Adrenal gland (tissue), 12 donors: ENCODE data around the gene SH3BP1. TPM values are rescaled to one million over a fixed set of nuclear protein-coding genes. Genes with fewer than 3 reads are reported as not detected.
A peak's percentile ranks its signal among the peaks of the same experiment; 100 is the strongest.

Source experiments
- DNase-seq, 7 donors: peaks; one replicate each; pipeline ENCODE4 v3.0.0-alpha.2; 2019 to 2020
- H3K27ac ChIP-seq, 5 donors: fragments of 200-600 bp; sonication (generic) in 4 of 5; 1 replicate in 3 of 5; 2 replicates in 2 of 5; pipeline versions ENCODE4 v1.5.1 to v1.8.0; 2016 to 2020; ENCODE audit warnings: mild to moderate bottlenecking in 1 of 5
- H3K27me3 ChIP-seq: fragments of 200-600 bp; 2 replicates; pipeline ENCODE4 v1.8.0; 2021
- H3K36me3 ChIP-seq, 2 donors: fragments of 200-600 bp; replicated peaks in 1 of 2; 1 replicate in 1 of 2; 2 replicates in 1 of 2; pipeline versions ENCODE4 v1.5.1 to v1.8.0; 2018 to 2022
- H3K4me1 ChIP-seq, 2 donors: fragments of 200-600 bp; replicated peaks in 1 of 2; 1 replicate in 1 of 2; 2 replicates in 1 of 2; pipeline versions ENCODE4 v1.5.1 to v1.8.0; 2018 to 2021
- H3K4me3 ChIP-seq, 4 donors: fragments of 200-600 bp; sonication (generic) in 3 of 4; one replicate each; pipeline ENCODE4 v1.5.1; 2016 to 2018
- H3K9me3 ChIP-seq, 3 donors: fragments of 200-600 bp; sonication (generic) in 1 of 3; replicated peaks in 1 of 3; 1 replicate in 2 of 3; 2 replicates in 1 of 3; pipeline versions ENCODE4 v1.5.1 to v1.8.0; 2016 to 2021
- POLR2A ChIP-seq, 2 donors: fragments of 450-650 bp; IDR thresholded peaks; one replicate each; pipeline ENCODE4 v1.6.1; 2017; ENCODE audit warnings: antibody characterized with exemption in 2 of 2, mild to moderate bottlenecking in 2 of 2, moderate library complexity in 1 of 2
- WGBS, 4 donors: extraction: QIAGEN DNeasy Blood & Tissue Kit in 2 of 4; methylation state at CpG; one replicate each; pipeline versions ENCODE4 v1.1.5 to v1.1.7; 2013 to 2017; 5-methylcytosine and 5-hydroxymethylcytosine counted together
- intact Hi-C, 2 donors: fragments of 100-400 bp; cut with DNase I; formaldehyde crosslinking; loops; one replicate each; pipeline versions ENCODE4 v1.14.1 to v1.15.0; 2022 to 2023
- polyA plus RNA-seq, 3 donors: library from polyadenylated mRNA; stranded (reverse); fragments of 200-250 nt in 2 of 3; fragments of 350-450 nt in 1 of 3; fragmentation: Illumina TruSeq in 1 of 3; extraction: RNeasy Lipid Tissue Mini Kit (QIAGEN cat#74804) in 1 of 3; gene quantifications; one replicate each; pipeline ENCODE4 v1.2.3, GENCODE V29; 2013 to 2014
- total RNA-seq, 9 donors: library from RNA; depleted of rRNA in 4 of 9; stranded (reverse); fragments of >200 nt in 4 of 9; fragments of 120-200 nt in 1 of 9; fragmentation: NEBNext Ultra II Directional in 1 of 9; extraction: Animal tissue kit (Norgen Biotek cat#: 25700) in 1 of 9; gene quantifications; one replicate each; pipeline versions ENCODE4 v1.1.0 to v1.2.4, GENCODE V29; 2013 to 2023
- TF ChIP-seq, protein P1 (sequence below), 6 experiments: fragments of 450-650 bp in 4 of 6; fragments of 200-600 bp in 2 of 6; sonication (generic) in 1 of 6; IDR thresholded peaks; 1 replicate in 5 of 6; 2 replicates in 1 of 6; pipeline versions ENCODE4 v1.5.1 to v1.8.0; 2016 to 2021; ENCODE audit warnings: antibody characterized with exemption in 6 of 6, mild to moderate bottlenecking in 2 of 6, moderate library complexity in 1 of 6
- donor health status: healthy with polysubstance abuse.
- donor health status: Bipolar disorder and iron deficiency.
- donor health status: DM: yes; HTN: yes; CAD: no.
- donor health status: DM: no; HTN: no; CAD: no.
- donor health status: DM: no; HTN: no; CAD: no.
- donor health status: DM: yes; HTN: yes; CAD: no.

SH3BP1 gene
- total and polyA plus RNA-seq, 12 donors: 2.4 to 27.3 (median 10.1) TPM

DNA sequence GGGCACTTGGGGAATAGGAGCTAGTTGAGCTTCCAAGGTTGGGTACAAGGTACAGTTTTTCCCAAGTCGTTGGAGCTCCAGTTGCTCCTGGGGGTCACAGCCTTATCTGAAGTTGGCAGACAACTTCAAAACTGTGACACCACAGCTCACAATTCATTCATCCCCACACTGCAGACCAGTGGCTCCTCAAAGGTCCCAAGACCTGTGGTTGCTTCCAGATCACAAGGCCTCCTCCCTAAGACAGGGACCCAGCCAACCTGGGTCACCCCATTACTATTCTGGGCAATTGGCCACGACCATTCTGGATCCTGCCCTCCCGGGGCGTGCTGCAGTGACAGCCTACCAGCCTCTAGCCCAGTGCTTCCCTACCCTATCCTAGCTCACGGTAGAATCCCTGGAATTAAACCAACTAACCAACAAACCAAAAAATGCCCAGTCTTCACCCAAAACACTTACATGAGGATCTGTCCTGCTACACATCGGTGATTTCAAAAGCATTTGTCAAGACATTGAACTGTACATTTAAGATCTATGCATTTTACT lies 18.2 kb downstream of the SH3BP1 start:
- Histone ChIP-seq H3K9me3 (no peaks in the 10 kb centered on the region), H3K27me3 (no peaks in the 10 kb centered on the region), H3K4me3 (peak overlapping the region in 2 of 4 donors; percentile 16 to 50), H3K36me3 (peaks cover 0 to 9% of the 10 kb centered on the region in 2 donors), H3K4me1 (peaks cover 31 to 41% of the 10 kb centered on the region in 2 donors), H3K27ac (peak overlapping the region in 4 of 5 donors; percentile 41 to 88 (median 75))
- peak in 2 of 7 donors; percentile 44 to 46 for DNase-seq
- intact Hi-C loops: no loop called here
- WGBS, 4 donors: 5 to 11% (median 8%) methylated on average over 5 to 6 of the region's 6 CpGs
- TF ChIP-seq, protein P1, sequence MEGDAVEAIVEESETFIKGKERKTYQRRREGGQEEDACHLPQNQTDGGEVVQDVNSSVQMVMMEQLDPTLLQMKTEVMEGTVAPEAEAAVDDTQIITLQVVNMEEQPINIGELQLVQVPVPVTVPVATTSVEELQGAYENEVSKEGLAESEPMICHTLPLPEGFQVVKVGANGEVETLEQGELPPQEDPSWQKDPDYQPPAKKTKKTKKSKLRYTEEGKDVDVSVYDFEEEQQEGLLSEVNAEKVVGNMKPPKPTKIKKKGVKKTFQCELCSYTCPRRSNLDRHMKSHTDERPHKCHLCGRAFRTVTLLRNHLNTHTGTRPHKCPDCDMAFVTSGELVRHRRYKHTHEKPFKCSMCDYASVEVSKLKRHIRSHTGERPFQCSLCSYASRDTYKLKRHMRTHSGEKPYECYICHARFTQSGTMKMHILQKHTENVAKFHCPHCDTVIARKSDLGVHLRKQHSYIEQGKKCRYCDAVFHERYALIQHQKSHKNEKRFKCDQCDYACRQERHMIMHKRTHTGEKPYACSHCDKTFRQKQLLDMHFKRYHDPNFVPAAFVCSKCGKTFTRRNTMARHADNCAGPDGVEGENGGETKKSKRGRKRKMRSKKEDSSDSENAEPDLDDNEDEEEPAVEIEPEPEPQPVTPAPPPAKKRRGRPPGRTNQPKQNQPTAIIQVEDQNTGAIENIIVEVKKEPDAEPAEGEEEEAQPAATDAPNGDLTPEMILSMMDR (IDR thresholded peaks at IDR 0.05): no peak
- no peak for TF ChIP-seq POLR2A (IDR thresholded peaks at IDR 0.05)

DNA sequence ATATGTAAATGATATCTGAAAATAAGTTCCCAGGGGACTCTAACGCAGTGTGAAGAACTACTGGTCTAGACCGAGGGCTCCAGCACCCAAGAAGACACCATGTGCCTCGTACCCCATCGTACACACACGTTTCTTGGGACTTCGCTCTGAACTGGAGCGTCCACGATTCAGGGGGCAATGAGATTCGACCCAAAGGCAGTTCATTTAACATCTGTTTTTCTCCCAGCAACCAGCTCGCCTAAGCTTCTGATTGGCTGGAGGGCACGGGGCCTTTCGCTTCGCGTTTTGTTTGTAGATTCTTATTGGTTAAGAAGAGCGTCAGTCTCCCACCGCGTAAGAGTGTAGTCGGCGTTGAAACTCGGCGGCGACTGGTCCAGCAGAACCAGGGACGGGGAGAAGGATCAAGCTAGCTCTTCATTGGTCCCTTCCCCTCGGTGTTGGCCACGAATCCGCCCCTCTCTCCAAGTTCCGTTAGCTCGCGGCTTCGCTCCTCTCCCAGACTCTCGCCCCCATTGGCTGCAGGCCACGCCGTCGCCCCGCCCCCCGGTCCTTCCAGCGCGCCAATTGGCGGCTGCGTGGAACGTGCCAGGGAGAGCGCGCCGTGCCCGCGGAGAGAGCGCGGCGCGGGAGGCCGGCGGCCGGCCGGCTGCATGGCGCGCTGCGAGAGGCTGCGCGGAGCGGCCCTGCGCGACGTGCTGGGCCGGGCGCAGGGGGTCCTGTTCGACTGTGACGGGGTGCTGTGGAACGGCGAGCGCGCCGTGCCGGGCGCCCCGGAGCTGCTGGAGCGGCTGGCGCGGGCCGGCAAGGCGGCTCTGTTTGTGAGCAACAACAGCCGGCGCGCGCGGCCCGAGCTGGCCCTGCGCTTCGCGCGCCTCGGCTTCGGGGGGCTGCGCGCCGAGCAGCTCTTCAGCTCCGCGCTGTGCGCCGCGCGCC lies 18.9 kb downstream of the SH3BP1 start, which contains the start of gene PDXP:
PDXP (plus strand) TSS at position 591 of the 933 bp plus-strand sequence; CDS start at position 651, 60 bp downstream.
- Histone ChIP-seq H3K27ac (peak within 1 kb of the TSS in 4 of 5 donors; percentile 49 to 89 (median 80)), H3K4me1 (peaks cover 31 to 41% of the 10 kb centered on the region in 2 donors), H3K9me3 (no peaks in the 10 kb centered on the region), H3K36me3 (peaks cover 0 to 2% of the 10 kb centered on the region in 2 donors), H3K27me3 (no peaks in the 10 kb centered on the region), H3K4me3 (peak within 1 kb of the TSS in 3 of 4 donors; percentile 33 to 78 (median 56))
- intact Hi-C loops: no loop called here
- DNase-seq: peak; percentile 99 to 100 (median 100)
- 0 to 1% (median 0%) methylated on average over 14 to 101 of the region's 101 CpGs for WGBS, 4 donors
- TF ChIP-seq, protein P1 (IDR thresholded peaks at IDR 0.05): no peak
- peak; percentile 76 to 83 for TF ChIP-seq POLR2A (IDR thresholded peaks at IDR 0.05)

DNA sequence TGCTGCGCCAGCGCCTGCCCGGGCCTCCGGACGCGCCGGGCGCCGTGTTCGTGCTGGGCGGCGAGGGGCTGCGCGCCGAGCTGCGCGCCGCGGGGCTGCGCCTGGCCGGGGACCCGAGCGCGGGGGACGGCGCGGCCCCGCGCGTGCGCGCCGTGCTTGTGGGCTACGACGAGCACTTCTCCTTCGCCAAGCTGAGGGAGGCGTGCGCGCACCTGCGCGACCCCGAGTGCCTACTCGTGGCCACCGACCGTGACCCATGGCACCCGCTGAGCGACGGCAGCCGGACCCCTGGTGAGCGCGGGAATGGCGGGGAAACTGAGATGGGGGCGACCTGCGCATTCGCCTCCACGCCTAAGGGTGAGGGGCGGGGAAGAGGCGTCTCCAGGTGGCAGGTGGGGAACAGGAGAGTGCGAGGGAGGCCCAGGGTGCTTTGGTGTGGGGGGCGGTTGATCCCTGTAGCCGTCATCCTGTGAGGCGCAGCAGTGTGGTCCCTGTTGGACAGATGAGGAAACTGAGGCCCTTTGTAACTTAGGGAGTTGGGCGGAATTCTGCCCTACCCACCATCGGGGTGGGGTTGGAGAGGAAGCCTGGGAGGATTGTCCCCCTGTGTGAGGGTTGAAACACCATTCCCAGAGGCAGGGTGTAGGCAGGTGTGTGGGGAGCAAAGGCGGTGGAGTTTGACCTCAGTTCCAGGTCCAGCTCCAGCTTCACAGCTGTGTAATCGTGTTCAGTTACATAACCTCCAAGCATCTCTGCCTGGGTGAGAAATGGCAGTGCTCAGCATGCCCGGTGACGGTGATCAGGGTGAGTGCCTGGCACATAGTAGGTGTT lies 19.8 kb downstream of the SH3BP1 start:
- H3K4me3 ChIP-seq: peak overlapping the region in 3 of 4 donors; percentile 33 to 78 (median 56)
- intact Hi-C loops: no loop called here
- peak overlapping the region in 4 of 5 donors; percentile 46 to 89 (median 80) for H3K27ac ChIP-seq
- DNase-seq: no peak
- 1 to 9% (median 4%) methylated on average over 7 to 68 of the region's 68 CpGs for WGBS, 4 donors
- H3K36me3 ChIP-seq: no peaks in the 10 kb centered on the region
- TF ChIP-seq POLR2A (IDR thresholded peaks at IDR 0.05): no peak
- TF ChIP-seq, protein P1 (IDR thresholded peaks at IDR 0.05): no peak
- no peaks in the 10 kb centered on the region for H3K27me3 ChIP-seq
- H3K9me3 ChIP-seq: no peaks in the 10 kb centered on the region
- H3K4me1 ChIP-seq: peaks cover 31 to 41% of the 10 kb centered on the region in 2 donors
